ENCODE measurements around the gene ZFX. TPM values are rescaled to one million over a fixed set of nuclear protein-coding genes. Genes with fewer than 3 reads are reported as not detected.

The ZFX gene
- total and polyA plus RNA-seq, 8 donors = 4.4 to 40.3 (median 23.9) TPM

DNA sequence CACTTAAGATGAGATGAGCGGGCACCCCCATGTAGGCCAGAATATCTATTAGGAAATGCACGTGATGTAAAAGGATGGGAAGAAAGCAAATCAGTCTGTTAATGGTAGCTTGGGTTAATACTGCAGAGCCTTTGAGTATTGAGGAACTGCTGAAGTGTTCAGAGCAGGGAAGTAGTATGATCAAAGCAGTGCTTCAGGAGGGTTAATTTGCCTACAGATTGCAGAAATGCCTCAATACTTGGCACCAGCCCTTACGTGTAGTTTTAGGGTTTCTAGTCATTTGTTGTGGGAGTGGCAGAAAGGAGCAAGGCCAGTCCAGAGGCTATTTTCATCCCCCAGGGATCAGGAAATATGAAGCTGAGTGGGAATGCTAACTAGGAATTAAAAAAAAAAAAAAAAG lies 19.7 kb downstream of the ZFX start:
- ATAC-seq = no peak
- no peak for FAIRE-seq
- TF ChIP-seq, protein P1, sequence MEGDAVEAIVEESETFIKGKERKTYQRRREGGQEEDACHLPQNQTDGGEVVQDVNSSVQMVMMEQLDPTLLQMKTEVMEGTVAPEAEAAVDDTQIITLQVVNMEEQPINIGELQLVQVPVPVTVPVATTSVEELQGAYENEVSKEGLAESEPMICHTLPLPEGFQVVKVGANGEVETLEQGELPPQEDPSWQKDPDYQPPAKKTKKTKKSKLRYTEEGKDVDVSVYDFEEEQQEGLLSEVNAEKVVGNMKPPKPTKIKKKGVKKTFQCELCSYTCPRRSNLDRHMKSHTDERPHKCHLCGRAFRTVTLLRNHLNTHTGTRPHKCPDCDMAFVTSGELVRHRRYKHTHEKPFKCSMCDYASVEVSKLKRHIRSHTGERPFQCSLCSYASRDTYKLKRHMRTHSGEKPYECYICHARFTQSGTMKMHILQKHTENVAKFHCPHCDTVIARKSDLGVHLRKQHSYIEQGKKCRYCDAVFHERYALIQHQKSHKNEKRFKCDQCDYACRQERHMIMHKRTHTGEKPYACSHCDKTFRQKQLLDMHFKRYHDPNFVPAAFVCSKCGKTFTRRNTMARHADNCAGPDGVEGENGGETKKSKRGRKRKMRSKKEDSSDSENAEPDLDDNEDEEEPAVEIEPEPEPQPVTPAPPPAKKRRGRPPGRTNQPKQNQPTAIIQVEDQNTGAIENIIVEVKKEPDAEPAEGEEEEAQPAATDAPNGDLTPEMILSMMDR (IDR thresholded peaks at IDR 0.05) = no peak
- Histone ChIP-seq H3K27ac (no peak overlapping the region), H3K27me3 (no peaks in the 10 kb centered on the region), H3K4me1 (peaks cover 3 to 47% (median 38%) of the 10 kb centered on the region in 3 donors), H3K9me3 (no peaks in the 10 kb centered on the region), H3K4me3 (no peak overlapping the region), H3K36me3 (peaks cover 0 to 16% (median 4%) of the 10 kb centered on the region in 3 donors)
- no peak for DNase-seq
- intact Hi-C loops (cut with DNase I) = no loop called here
- WGBS, 2 donors = 54 to 70% methylated on average over 3 of the region's 3 CpGs

DNA sequence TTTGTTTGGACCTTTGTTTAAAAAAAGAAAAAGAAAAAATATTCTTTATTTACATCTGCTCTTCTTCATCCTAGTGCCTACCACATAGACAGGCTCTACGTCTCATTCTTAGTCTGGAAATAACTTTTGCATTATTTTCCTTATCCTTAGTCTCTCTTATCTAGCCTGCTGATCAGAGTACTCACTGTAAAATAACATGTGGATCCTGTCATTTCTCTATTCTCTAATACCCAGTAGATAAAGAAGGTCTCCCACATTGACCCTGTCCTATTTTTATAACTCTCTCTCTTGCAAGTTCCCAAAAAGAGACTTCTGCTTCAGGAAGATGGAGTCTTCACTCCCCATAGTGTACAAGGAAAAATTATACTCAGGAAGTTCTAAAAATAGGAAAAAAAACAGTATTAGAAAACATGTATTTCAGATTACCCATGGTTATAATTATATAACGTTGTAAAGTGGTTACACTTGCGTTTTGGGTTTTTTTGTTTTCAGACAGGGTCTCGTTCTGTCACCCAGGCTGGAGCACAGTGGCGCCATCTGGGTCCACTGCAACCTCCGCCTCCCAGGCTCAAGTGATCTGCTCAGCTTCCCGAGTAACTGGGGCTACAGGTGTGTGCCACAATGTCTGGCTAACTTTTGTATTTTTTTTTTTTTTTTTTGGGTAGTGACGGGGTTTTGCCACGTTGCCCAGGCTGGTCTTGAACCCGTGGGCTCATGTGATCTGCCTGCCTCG lies 23.8 kb downstream of the ZFX start:
- H3K27ac ChIP-seq = no peak overlapping the region
- no peaks in the 10 kb centered on the region for H3K27me3 ChIP-seq
- WGBS, 2 donors = 90 to 91% methylated on average over 11 of the region's 11 CpGs
- no peaks in the 10 kb centered on the region for H3K9me3 ChIP-seq
- DNase-seq (no peak), ATAC-seq (no peak), FAIRE-seq (no peak)
- H3K4me1 ChIP-seq = peaks cover 3 to 17% (median 10%) of the 10 kb centered on the region in 3 donors
- TF ChIP-seq, protein P1 (IDR thresholded peaks at IDR 0.05) = no peak
- no peak overlapping the region for H3K4me3 ChIP-seq
- peaks cover 0 to 32% (median 13%) of the 10 kb centered on the region in 3 donors for H3K36me3 ChIP-seq
- intact Hi-C loops (cut with DNase I) = no loop called here

DNA sequence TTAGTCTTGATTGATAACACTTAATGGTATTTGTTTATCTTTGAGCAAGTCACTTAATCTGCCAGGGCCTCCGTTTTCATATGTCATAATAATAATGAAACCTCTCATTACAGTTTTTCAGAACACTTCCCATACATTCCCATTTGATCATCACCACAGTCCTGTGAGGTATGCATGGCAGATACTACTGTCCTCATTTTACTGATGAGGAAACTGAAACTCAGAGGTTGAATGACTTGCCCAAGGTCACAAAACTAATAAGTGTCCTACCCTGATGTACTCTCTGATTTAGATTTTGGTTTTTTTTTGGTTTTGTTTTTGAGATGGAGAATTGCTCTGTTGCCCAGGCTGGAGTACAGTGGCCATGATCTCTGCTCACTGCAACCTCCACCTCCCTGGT lies 25.7 kb downstream of the ZFX start:
- no peak for FAIRE-seq
- DNase-seq = no peak
- TF ChIP-seq, protein P1 (IDR thresholded peaks at IDR 0.05) = no peak
- intact Hi-C loops (cut with DNase I) = no loop called here
- ATAC-seq = no peak
- no peaks in the 10 kb centered on the region for H3K9me3 ChIP-seq
- no peak overlapping the region for H3K27ac ChIP-seq
- H3K36me3 ChIP-seq = peaks cover 0 to 40% (median 13%) of the 10 kb centered on the region in 3 donors
- no peak overlapping the region for H3K4me3 ChIP-seq
- peaks cover 0 to 4% (median 0%) of the 10 kb centered on the region in 3 donors for H3K4me1 ChIP-seq
- no peaks in the 10 kb centered on the region for H3K27me3 ChIP-seq
- WGBS, 2 donors = 24 to 37% methylated on average over 1 of the region's 1 CpG

DNA sequence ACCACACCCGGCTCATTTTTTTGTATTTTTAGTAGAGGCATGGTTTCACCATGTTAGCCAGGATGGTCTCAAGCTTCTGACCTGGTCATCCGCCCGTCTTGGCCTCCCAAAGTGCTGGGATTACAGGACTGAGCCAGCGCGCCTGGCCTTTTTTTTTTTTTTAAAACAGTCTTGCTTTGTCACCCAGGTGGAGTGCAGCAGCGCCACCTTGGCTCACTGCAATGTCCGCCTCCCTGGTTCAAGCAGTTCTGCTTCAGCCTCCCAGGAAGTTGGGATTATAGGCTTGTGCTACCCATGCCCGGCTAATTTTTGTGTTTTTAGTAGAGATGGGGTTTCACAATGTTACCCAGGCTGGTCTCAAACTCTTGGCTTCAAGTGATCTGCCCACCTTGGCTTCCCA lies 28.9 kb downstream of the ZFX start:
- Histone ChIP-seq H3K4me1 (no peaks in the 10 kb centered on the region), H3K4me3 (no peak overlapping the region), H3K36me3 (peaks cover 0 to 29% (median 13%) of the 10 kb centered on the region in 3 donors), H3K27ac (no peak overlapping the region), H3K9me3 (no peaks in the 10 kb centered on the region), H3K27me3 (no peaks in the 10 kb centered on the region)
- DNase-seq = no peak
- ATAC-seq = no peak
- intact Hi-C loops (cut with DNase I) = no loop called here
- TF ChIP-seq, protein P1 (IDR thresholded peaks at IDR 0.05) = no peak
- no peak for FAIRE-seq
- WGBS, 2 donors = 97% methylated on average over 8 of the region's 8 CpGs

DNA sequence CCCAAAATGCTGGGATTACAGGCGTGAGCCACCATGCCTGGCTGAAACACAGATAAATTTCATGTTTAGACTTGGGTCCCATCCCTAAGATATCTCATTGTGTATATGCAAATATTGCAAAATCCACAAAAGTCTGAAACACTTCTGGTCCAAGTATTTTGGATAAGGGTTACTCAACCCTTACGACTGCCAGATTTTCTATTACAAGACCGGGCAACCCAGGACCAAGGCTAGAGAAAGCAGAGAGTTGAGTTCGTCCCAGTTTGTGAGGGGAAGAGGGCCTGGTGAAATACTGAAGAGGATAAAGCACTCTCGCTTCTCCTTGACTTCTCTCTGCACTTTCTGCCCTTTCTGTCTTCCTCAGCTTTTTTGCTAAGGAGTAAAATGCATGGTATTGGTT lies 34.5 kb downstream of the ZFX start:
- Histone ChIP-seq H3K4me1 (peaks cover 0 to 7% (median 4%) of the 10 kb centered on the region in 3 donors), H3K36me3 (peaks cover 0 to 8% (median 0%) of the 10 kb centered on the region in 3 donors), H3K9me3 (no peaks in the 10 kb centered on the region), H3K27ac (no peak overlapping the region), H3K27me3 (no peaks in the 10 kb centered on the region), H3K4me3 (no peak overlapping the region)
- TF ChIP-seq, protein P1 (IDR thresholded peaks at IDR 0.05) = no peak
- FAIRE-seq = no peak
- 56 to 82% methylated on average over 5 of the region's 5 CpGs for WGBS, 2 donors
- intact Hi-C loops (cut with DNase I) = no loop called here
- ATAC-seq = peak in 1 of 4 donors; percentile 27
- no peak for DNase-seq

All from pancreas (tissue), 10 donors.